Fibroblast of skin of left quadriceps (primary cell): ENCODE data around the gene OR5B21.

Experiments
- DNase-seq, 2 experiments: peaks; one replicate each; pipeline ENCODE4 v3.0.0-alpha.2; 2013; ENCODE audit warnings: low read depth in 2 of 2

The OR5B21 gene

DNA sequence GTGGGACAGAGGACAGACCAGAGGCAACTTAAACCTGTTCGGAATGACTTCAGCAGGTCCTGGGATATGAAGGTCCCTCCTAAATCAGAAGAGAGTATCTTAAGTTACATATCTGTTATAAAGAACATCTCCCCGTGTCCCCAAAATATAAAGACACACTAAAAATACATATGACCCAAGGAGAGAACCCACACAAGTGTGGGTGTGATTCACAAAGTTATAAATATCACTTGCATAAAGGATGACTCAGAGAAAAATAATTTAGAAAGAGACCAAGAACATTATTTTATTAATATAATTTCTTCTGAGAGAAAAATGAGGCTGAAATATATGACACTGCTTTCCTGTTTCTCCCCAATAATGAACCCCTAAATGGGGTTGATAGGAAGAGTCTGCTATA is 14.2 kb downstream of the OR5B21 start:
- no peak for DNase-seq

DNA sequence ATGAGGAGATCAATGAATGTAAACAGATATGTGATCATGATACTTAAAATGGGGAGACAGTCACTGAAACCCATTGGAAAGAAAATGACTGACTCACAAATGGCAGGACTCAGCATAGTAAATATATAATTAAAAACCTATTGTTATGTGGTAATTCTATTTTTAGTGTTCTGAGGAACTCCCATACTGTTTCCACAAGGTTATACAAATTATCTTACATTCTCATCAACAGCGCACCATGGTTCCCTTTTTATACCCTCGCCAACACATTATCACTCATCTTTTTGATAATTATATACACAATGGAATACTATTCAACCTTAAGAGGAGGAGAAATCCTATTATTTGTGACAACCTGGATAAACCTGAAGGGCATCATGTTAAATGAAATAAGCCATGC is 17.1 kb downstream of the OR5B21 start:
- DNase-seq, result no peak

DNA sequence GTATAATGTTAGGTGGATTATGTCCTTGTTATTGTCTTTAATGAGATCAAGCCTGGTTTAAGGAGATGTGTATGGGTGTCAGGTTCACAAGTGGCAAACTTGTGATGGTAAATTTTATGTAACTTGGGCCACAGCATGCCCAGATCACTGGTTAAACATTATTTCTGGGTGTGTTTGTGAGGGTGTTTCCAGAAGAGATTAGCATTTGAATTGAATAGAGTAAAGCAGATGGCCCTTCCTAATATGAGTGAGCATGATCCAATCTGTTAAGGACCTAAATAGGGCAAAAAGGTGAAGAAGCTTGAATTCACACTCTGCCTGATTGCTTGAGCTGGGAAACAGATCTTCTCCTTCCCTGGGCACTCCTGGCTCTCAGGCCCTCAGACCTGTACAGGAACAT is 20.7 kb downstream of the OR5B21 start:
- no peak for DNase-seq

DNA sequence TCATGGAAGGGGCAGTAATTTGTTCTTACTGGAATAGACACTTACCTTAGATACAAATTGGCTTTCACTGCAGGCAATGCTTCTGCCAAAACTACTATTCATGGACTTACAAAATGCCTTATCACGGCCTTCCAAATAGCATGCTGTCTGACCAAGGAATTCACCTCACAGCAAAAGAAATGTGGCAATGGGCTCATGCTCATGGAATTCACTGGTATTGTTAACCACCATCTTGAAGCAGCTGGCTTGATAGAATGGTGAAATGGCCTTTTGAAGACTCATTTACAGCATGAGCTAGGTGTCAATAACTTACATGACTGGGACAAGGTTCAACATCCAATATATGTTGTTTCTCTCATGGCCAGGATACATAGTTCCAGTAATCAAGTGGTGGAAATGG is 21.9 kb downstream of the OR5B21 start:
- no peak for DNase-seq

DNA sequence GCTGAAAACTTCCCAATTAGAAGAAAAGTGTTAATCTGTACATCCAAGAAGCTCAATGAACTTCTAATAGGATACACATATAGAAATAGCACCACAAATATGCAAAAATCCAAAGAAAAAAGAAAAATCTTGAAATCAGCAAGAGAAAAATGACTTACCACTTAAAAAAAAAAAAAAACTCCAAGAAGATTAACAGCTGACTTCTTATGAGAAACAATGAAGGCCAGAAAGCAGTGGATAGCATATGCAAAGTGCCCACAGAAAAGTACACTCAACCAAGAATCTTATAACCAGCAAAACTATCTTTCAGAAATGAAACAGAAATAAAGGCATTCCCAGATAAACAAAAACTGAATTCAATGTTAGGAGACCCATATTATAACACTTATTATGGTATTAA is 36.0 kb downstream of the OR5B21 start:
- no peak for DNase-seq

DNA sequence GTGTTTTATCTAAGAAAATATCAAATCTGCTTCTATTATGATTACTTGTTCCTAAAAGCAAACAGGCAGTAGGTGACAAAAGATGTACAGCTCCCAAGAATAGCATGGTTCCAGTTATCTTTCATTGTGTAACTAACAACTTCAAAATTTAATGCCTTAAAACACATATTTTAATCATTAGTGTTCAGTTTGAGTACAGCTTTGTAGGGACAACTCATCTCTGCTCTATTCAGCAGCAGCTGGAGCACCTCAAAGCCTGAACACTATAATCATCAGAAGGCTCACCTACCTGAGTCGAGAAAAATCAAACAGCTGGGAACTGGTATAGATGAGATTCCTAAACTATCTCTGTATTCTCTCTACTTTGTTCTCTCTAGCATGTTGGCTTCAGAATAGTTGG is 41.6 kb downstream of the OR5B21 start:
- no peak for DNase-seq

DNA sequence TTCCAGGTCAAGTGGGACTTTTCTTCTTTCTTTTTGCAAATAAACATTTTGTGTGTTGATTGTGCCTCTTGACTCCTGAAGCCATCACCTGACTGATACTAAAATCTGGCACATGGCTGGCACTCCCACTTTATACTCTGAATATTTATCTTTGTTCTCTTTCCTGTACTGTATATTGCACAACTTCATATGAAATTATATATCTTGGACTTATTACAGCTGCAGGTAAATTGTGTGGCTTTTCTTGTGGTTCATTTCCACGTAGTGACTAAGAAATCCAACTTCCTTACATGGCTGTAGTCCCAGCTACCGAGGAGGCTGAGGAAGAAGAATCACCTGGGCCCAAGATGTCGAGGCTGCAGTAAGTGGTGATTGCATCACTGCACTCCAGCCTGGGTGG is 42.2 kb downstream of the OR5B21 start:
- DNase-seq, result no peak
